Raji (cell line): ENCODE results near the gene LMOD2.

ENCODE experiments used
- POLR2A ChIP-seq: IDR thresholded peaks from 2 replicates; pipeline ENCODE4 v1.6.1; 2011; ENCODE audit warnings: low read depth, low read length, control low read depth; ENCODE audit not compliant: insufficient read depth

The LMOD2 gene

DNA sequence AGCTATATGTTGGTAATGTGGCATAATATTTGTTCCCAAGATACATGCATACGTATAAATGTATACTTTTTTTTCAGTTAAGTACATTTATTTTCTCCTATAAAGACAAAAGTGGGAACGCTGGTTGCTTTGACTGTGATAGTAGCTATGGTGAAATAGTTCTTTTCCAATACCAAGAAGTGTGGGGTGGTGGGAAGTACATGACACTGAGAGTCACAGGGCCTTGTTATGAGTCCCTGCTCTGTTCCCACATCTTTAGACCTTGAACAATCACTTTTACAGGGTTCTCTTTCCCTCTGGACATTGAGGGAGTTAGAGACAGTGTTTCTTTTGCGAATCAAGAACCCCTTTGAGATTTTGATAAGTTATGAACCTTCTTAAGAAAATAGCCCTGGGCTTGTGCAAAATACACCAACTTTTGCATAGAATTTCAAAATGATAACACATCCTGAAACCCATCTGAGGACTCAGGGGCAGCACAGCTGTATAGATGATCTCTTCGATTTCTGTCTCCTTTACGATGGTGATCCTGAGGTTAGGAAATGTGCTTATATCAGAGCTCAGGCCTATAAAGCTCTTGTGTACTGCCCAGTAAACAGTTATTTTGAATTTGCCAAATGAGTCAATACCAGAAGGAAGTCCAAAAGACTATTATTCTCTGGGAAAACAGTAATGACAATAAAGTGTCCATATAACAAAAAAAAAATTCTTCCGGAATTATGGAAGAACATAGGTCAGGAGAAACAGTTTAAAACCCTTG lies 1.1 kb downstream of the LMOD2 start:
- no peak for TF ChIP-seq POLR2A

DNA sequence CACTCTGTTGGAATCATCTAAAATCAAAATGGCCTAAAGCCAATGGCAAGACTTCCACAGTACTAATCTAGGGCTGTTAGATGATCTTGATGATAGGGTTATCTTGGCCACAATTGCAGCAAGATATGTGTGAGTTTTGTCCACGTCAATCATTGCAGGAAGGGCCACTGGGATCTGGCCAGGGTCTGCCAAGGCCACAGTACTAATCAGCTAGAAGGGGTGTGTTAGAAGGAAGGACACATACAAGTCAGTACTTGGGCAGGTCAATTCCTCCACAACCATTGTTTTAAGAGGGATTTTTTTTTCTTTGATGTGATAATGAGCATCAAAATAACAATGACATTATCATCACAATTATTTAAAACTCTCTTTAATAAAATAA lies 1.6 kb downstream of the LMOD2 start:
- no peak for TF ChIP-seq POLR2A

DNA sequence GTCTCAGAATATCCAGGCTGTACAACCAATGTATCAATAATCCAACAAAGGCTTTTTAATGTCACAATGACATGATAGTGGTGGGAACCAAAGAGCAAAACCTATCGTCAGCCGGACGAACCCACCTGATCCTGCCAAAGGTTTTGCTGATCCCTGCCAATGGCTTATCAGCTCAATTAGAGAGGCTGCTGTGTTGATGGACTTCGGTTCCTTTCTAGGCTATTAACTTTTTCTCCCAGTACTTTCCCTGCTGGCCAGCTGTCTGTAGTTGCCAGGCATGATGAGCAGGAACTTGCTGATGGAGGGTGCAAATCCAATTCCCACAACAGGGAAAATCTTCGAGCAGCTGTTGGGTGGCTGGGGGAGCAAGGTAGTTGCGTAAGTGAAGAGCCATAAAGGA lies 2.4 kb downstream of the LMOD2 start:
- no peak for TF ChIP-seq POLR2A

DNA sequence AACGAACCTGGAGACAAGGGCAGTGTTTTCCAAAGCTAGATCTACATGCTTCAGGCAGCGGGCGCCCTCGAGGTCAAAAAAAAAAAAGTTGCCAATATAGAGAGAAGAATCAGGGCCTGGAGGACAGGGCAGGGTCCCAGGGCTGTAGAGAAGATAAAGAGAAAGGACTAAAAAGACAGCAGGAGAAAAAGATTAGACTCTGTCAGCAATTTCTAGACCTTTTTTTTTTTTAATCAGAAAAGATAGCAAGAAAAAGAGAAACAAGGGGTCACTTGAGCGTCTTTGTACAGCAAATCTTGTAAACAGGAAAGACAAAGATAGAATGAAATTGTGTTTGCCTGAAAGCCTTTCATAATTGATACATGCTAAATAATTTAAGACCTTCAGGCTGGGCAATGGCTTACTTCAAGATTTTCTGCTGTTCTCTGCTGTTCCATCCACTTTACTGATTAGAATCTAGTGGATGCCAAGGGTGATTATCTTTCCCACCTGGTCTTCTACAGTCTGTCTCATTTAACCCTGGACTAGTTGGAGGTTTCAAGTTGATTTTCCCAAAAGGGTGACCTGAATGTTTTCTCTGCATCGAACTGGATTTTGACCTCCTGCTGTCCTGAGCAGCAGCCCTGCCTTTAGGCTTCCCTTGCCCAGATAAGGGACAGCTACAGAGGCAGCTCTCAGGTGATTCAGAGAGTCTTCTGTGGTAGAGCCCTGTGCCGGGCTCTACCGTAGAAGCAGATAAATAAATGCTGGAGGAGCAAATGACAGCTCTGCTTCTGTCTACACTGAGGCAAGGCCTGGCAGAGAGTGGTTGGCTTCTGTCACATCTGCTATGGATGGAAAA lies 5.1 kb downstream of the LMOD2 start:
- TF ChIP-seq POLR2A, result no peak

DNA sequence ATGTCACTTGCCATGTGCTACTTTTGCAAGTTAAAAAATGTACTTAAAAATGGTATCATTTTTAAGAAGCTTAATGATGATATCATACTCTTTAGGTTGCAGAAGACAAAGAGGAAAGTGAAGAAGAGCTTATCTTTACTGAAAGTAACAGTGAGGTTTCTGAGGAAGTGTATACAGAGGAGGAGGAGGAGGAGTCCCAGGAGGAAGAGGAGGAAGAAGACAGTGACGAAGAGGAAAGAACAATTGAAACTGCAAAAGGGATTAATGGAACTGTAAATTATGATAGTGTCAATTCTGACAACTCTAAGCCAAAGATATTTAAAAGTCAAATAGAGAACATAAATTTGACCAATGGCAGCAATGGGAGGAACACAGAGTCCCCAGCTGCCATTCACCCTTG lies 6.1 kb downstream of the LMOD2 start:
- no peak for TF ChIP-seq POLR2A

DNA sequence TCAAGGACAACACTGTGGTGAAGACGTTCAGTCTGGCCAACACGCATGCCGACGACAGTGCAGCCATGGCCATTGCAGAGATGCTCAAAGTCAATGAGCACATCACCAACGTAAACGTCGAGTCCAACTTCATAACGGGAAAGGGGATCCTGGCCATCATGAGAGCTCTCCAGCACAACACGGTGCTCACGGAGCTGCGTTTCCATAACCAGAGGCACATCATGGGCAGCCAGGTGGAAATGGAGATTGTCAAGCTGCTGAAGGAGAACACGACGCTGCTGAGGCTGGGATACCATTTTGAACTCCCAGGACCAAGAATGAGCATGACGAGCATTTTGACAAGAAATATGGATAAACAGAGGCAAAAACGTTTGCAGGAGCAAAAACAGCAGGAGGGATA lies 6.6 kb downstream of the LMOD2 start:
- no peak for TF ChIP-seq POLR2A

DNA sequence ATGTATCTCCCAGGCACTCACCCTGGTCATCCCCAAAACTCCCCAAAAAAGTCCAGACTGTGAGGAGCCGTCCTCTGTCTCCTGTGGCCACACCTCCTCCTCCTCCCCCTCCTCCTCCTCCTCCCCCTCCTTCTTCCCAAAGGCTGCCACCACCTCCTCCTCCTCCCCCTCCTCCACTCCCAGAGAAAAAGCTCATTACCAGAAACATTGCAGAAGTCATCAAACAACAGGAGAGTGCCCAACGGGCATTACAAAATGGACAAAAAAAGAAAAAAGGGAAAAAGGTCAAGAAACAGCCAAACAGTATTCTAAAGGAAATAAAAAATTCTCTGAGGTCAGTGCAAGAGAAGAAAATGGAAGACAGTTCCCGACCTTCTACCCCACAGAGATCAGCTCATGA lies 7.1 kb downstream of the LMOD2 start:
- TF ChIP-seq POLR2A, result no peak

DNA sequence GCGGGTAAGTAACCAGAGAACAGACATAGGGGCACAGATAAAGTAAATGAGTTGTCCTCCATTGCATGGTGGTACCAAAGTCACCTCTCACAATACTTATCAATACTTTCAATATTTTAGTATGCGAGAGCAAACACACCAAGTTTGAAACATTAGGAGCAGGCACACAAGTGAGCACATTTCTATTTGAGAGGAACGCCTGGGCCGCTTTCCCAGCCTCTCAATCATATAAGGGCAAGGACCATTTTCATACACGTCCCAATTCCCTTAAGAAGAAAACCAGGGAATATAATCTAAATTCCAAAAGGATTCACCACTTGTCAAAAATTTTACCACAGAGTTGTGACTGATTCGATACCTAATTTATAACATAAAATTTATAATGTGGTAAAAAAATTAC lies 7.5 kb downstream of the LMOD2 start:
- TF ChIP-seq POLR2A, result no peak

DNA sequence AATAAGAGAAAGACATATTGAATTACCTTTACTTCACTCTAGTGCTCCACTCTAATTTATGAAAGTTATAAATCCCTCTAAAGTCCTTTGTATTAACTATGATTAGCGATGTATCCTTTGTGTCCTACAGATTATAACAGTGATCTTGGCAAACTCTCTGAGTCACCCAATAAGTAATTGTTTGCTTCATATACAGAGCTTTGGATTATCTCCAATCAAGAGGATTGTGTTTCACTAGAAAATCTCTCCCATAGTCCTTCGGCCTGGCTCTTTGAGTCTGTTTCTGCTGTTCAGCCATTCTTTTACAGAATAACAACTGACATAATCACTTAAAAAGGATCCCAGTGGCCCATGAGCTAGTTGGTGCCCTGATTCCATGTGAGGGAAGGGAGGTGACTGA lies 9.5 kb downstream of the LMOD2 start:
- no peak for TF ChIP-seq POLR2A

DNA sequence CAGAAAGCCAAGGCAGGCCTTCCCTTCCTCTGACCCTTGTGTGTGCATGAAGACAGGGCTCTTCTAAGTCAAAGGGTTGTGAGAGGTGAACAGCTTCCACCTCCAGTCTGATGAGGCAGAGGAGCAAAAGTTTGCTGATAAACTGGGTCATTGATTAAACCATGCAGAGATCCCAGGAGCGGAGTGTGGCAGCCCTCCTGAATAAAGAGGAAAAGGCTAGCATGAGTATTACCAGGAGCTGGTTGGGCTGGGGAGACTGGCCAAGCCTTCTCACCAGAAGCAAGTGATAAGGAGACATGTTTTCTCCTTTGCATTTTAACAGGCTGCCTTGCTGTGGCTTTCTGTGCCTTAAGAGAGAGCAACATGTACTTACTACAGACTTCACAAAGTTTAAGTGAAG lies 10.2 kb downstream of the LMOD2 start:
- no peak for TF ChIP-seq POLR2A

DNA sequence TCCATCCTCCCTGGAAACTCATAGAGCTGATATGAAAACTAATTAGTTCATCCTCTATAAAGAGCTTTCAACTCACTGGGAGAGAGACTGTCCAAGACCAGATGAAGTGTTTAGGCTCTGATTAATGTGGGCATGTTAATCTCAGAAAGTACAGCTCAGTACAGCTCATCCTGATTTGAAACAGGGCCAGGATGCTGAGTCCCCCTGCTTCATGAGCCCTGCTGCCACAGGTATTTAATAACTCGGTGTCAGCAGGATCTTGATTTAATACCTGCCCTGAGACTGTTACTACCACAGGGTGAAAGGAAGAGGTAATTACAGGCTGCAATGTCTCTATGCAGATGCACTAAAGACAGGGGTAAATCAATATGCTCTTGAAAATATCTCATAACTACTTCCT lies 10.8 kb downstream of the LMOD2 start:
- no peak for TF ChIP-seq POLR2A

DNA sequence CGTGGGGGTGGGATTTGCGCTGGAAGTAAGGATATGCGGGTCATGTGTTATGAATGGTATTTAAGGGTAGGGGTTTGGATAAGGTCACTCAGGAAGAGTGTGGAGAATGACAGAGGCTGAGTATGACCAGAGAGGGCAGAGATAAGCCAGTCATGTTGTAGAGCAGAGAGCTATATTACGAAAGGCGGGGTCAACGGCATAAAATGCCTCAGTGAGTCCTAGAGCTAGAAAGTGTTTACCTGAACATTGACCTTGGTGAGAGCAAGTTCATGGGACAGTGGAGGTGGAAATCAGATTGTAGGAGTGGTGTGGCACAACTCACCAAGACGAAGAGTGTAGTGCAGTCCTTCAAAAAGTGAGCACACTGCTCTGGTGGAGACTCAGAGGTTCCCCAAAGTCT lies 13.8 kb downstream of the LMOD2 start:
- no peak for TF ChIP-seq POLR2A

DNA sequence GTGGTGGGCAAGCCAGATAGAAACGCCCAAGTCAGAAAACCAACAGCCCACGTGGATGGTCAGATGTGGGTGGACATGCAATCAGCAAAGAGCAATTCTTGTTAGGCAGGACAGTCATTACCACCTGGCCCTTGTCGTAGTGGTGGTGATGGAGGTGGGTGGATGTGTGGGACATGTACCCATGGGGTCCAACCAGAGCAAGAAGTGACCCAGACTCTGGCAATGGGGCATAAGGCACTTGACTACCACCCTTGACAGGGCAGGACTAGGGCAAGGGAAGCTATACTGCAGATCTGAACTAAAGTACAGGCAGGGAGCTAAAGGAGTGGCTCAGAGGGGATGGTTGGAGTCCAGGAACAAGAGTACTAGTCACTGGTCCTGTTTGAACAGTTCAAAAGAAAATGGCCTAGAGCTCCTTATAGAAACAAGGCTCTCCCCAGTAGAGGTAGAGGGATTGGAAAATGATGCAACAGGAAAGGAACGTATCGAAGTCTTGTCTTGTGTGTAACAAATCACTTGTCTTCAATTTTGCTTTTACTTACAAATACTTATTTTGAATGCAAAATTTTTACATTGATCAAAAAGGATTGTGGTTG lies 17.6 kb downstream of the LMOD2 start:
- no peak for TF ChIP-seq POLR2A

DNA sequence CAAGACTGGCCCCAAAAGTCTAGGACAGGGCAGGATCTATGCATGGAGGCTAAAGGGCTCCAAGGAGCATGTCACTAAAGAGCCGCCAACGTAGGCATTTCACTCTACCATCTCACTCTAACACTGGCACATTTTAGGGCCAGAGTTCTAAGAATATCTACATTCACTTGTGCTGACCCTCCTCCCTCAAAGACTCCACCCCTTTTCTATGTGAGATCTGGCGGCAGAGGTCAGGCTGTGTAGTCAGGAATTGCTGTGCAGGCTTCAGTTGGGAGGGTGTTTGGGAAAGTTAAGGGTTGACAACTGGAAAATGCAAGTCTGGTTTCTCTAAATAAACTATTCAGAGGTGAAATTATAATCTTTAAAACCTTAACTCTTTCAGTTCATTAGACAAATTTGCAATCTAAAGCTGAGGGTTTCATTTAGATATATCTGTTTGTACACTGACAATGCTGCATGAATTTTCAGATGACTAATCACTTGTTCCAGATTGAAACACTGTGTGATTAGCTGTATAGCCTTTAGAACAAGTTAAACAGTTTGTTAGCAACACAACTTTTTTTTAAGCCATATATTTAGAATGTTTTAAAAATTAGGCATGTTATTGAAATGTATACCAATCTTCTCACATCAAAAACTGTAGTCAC lies 18.2 kb downstream of the LMOD2 start:
- no peak for TF ChIP-seq POLR2A

DNA sequence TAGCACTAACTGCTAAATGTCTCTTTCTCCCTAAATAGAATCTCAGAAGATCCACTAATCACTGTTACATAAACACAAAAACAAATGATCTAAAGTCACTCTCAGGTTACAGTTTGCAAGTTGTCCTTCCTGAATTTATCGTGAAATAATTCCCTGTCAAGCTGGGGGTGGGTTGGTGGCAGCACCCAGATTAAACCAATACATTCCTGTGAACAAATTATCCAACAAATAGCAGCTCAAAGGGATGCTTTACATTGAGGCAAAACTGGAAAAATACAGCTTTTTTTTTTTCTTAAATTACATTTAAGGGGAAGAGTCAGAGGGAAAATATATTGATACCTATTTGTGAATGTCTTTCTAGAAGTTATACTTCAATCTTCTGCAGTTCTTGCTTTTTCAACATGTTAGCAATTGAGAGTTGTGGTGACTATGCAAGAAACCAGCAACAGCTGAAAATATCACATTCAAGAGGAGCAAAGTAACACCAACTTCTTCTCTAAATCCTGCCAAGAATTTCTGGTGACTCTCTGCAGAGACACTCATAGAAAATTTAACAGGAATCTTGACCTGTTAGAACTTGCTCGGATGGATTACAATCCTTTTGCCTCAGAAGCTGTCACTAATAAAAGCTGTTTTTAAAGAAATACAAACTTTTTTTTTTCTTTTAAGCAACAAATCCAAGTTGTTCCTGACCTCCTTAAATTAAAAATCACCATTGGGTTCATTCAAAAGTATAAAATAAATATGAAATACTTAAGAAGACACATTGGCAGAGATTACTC lies 18.9 kb downstream of the LMOD2 start:
- no peak for TF ChIP-seq POLR2A
